Measurements from ENCODE around the gene ACADM.
"Not testable (repeated sequence)": the region's sequence is repeated elsewhere in the genome, so short reads cannot be mapped to it uniquely, and the experiment has no call there.

Gene ACADM

DNA sequence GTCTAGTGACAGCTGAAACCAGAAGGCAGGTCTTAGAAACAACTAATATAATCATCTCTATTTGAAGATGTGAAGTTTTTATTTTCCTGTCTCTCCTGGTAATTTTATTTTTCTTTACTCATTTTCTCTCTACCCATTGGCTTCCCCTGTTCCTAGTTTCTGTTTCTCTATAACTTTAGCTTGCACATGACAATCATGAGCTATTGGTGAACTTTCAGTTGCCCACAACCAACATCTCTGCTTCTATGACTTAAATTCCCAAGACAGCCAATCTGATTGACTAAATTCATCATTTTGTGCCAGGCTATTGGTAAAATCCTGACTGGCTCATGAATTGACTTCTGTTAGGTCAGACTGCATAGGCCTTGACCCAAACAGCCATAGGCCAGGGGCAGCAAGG, 13.7 kb upstream of the ACADM start:
- DNase-seq (ENCODE audit: low read depth): no peak
- TF ChIP-seq, protein P1, sequence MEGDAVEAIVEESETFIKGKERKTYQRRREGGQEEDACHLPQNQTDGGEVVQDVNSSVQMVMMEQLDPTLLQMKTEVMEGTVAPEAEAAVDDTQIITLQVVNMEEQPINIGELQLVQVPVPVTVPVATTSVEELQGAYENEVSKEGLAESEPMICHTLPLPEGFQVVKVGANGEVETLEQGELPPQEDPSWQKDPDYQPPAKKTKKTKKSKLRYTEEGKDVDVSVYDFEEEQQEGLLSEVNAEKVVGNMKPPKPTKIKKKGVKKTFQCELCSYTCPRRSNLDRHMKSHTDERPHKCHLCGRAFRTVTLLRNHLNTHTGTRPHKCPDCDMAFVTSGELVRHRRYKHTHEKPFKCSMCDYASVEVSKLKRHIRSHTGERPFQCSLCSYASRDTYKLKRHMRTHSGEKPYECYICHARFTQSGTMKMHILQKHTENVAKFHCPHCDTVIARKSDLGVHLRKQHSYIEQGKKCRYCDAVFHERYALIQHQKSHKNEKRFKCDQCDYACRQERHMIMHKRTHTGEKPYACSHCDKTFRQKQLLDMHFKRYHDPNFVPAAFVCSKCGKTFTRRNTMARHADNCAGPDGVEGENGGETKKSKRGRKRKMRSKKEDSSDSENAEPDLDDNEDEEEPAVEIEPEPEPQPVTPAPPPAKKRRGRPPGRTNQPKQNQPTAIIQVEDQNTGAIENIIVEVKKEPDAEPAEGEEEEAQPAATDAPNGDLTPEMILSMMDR (conservative IDR thresholded peaks at IDR 0.05; ENCODE audit: low read depth, low read length): no peak

DNA sequence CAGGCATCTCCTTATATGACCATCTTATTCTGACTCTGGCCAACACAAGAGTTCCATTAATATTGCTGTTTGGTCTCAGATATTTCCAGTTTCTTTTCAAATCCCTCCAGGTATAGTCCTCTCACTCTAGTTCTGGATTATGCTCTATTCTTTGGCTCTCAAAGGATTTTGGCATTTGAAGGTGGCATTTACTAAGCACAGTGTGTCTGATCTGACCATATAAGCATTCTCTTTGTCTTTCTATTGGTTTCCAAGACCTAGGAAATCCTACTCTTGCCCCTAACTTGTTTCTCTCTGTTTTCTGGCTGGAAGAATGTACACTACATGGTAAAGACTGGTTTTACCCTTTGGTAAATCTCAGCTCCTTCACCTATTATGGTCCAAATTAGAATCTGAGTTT, 12.7 kb upstream of the ACADM start:
- H3K4me3 ChIP-seq (ENCODE audit: low read length): no peak overlapping the region
- TF ChIP-seq, protein P1 (conservative IDR thresholded peaks at IDR 0.05; ENCODE audit: low read depth, low read length): no peak
- DNase-seq (ENCODE audit: low read depth): no peak

More for the DNA sequence above, 13.7 kb upstream of the ACADM start:
- no peak overlapping the region for H3K4me3 ChIP-seq (ENCODE audit: low read length)

DNA sequence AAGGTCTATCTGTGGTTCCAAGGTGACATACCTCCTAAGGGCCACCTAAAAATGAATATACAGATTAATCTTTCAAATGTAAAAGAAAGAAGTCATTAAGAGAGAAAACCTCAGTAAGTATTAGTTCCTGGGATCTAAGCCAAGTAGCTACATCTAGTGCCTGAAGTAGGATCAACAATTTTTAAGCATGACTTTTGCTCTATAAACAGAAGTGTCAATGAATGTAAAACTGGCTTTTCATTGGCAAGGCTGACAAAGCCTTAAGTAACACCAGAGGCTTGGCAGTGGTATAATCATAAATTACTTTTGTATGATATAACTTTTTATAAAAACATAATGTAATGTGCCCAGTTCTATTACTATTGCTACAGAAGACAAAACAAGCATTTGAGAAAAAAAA, 12.2 kb upstream of the ACADM start:
- TF ChIP-seq, protein P1 (conservative IDR thresholded peaks at IDR 0.05; ENCODE audit: low read depth, low read length): no peak
- no peak overlapping the region for H3K4me3 ChIP-seq (ENCODE audit: low read length)
- DNase-seq (ENCODE audit: low read depth): peak; percentile 64

DNA sequence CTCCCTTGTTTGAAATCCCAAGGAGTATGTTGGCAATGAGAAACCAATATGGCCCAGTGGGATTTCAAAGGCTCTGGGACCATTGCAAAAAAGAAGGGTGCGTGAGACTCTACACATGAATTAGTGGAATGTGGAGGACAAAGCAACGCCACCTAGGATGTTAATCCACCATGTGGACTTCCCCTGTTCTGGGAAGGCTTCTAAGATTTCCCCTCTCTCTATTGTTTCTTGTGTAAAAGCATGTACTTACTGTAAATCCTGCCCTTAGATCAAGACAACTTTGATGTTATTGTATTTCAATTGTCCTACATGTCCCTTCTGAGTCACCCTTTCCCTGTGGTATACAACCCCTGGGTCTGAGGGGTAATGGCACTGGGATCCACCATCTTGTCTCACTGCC, 4.7 kb upstream of the ACADM start:
- TF ChIP-seq, protein P1 (conservative IDR thresholded peaks at IDR 0.05; ENCODE audit: low read depth, low read length): no peak
- no peak for DNase-seq (ENCODE audit: low read depth)
- no peak overlapping the region for H3K4me3 ChIP-seq (ENCODE audit: low read length)

DNA sequence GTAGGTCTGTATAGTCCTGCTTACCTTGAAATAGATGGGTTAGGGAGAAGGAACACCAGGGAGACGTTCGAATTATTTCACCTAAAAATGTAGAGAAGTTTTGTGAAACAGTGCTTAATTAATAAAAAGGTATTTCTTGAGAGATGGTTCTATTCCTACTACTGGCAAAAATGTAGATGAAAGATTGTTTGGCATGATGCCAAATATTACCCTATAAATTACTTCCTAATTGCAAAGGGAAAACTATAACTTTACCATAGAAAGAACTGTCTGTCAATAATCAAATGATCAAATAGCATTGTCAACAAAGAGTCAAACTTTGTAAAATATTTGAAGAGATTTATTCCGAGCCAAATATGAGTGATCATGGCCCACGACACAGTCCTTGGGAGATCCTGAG, 4.2 kb upstream of the ACADM start:
- TF ChIP-seq, protein P1 (conservative IDR thresholded peaks at IDR 0.05; ENCODE audit: low read depth, low read length): no peak
- no peak overlapping the region for H3K4me3 ChIP-seq (ENCODE audit: low read length)
- DNase-seq (ENCODE audit: low read depth): no peak

DNA sequence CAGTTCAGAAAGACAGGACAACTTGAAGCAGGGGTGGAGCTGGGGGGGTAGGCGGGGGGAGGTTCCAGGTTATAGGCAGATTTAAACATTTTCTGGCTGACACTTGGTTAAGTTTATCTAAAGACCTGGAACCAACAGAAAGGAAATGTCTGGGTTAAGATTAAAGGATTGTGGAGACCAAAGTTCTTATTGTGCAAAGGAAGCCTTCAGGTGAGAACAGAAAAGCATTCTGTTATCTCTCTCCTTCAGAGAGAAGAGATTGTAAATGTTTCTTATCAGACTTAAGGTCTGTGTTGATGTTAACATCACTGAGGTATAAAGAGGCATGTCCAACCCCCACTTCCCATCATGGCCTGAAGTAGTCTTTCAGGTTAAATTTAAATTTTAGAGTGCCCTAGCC, 3.7 kb upstream of the ACADM start:
- TF ChIP-seq, protein P1 (conservative IDR thresholded peaks at IDR 0.05; ENCODE audit: low read depth, low read length): no peak
- no peak for DNase-seq (ENCODE audit: low read depth)
- H3K4me3 ChIP-seq (ENCODE audit: low read length): no peak overlapping the region

DNA sequence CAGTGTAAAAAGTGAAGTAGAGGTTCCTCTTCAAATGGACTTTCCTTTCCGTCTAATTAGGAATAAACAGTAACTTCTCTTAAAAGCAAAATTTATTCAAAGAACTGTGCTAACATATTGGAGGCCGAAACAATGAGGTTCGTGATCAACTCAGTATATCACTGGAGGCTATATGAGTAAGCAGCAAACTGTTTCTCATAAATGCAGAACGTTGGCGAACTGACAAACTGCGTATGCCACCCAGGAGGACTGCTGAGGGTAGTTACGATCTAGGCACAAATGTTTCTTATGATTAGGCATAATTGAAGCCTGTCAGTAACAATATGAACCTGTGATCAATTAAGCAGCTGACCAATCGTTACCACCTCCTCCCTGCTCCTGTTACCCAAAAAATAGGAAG, 2.3 kb upstream of the ACADM start:
- not testable (repeated sequence) for H3K4me3 ChIP-seq (ENCODE audit: low read length); DNase-seq (ENCODE audit: low read depth)

DNA sequence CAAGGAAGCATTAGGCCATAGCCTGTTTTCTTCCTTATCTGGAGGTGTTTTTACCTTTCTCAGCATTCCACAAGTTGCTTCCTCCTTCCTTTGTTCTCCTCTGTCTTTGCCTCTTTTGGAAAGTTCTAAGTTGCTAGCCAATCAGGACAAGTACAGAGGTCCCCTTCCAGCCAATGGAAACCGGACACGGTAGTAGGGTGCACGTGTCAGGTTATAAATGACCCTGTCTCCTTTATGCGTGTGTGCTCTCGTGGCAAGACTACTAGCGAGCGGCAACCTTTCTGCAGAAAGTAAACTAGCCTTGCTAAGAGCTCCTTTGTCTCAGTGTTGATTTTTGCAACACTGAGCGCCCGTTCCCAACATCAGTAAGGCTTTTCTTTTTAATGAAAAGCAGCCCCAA, 1.5 kb upstream of the ACADM start:
- DNase-seq (ENCODE audit: low read depth): no peak
- no peak overlapping the region for H3K4me3 ChIP-seq (ENCODE audit: low read length)
- TF ChIP-seq, protein P1 (conservative IDR thresholded peaks at IDR 0.05; ENCODE audit: low read depth, low read length): no peak
